ENCODE results near the gene LRMDA.

DNA sequence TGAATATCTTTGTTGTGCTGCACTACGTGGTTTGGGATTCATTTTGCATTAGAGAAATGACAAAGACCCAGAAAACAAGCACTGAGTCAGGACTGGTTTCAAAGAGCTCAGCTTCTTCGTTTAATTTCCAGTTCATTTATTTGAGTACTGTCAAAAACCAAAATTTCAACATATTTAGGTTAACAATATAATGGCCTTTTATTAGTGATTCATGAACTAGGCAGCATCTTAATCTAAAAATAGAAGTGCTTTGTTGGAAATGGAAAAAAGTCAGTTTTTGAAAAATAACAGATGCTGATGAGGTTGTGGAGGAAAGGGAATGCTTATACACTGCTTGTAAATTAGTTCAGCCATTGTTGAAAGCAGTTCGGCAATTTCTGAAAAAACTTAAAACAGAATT is 856.4 kb downstream of the LRMDA start:
- TF ChIP-seq, protein P1, sequence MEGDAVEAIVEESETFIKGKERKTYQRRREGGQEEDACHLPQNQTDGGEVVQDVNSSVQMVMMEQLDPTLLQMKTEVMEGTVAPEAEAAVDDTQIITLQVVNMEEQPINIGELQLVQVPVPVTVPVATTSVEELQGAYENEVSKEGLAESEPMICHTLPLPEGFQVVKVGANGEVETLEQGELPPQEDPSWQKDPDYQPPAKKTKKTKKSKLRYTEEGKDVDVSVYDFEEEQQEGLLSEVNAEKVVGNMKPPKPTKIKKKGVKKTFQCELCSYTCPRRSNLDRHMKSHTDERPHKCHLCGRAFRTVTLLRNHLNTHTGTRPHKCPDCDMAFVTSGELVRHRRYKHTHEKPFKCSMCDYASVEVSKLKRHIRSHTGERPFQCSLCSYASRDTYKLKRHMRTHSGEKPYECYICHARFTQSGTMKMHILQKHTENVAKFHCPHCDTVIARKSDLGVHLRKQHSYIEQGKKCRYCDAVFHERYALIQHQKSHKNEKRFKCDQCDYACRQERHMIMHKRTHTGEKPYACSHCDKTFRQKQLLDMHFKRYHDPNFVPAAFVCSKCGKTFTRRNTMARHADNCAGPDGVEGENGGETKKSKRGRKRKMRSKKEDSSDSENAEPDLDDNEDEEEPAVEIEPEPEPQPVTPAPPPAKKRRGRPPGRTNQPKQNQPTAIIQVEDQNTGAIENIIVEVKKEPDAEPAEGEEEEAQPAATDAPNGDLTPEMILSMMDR (IDR thresholded peaks at IDR 0.05) = no peak
- TF ChIP-seq EZH2 (IDR thresholded peaks at IDR 0.05) = no peak

Measured in neural progenitor cell (in vitro differentiated cells).